NCI-H1436 (cell line): ENCODE measurements around the gene ASTN1.
A peak's percentile ranks its signal among the peaks of the same experiment; 100 is the strongest.

Experiments
- DNase-seq: peaks from one replicate; lab custom pipeline; 2025; lab: John Stamatoyannopoulos, UW

The ASTN1 gene

DNA sequence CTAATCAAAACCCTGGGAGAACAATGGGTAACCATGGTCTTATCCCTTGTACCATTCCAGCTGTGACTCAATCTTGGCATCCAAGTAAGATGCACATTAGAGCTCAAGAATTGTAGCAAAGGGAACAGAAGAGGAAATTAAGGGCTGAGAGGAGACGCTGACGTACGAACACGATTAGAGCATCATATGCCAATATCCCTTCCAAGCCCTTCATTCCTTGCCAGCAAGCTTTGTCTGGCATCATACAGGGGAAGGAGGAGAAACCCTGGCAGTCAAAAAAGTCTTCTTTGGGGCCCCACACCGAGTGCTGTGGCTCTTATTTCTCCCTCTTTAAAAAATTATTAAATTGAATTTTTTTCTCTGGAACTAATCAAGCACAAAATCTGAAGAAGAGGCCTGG, 120.9 kb downstream of the ASTN1 start:
- DNase-seq, result no peak

- no peak for DNase-seq
Observed at GRCh38 chr1:177035586-177035985, 128.9 kb downstream of the ASTN1 start.

DNA sequence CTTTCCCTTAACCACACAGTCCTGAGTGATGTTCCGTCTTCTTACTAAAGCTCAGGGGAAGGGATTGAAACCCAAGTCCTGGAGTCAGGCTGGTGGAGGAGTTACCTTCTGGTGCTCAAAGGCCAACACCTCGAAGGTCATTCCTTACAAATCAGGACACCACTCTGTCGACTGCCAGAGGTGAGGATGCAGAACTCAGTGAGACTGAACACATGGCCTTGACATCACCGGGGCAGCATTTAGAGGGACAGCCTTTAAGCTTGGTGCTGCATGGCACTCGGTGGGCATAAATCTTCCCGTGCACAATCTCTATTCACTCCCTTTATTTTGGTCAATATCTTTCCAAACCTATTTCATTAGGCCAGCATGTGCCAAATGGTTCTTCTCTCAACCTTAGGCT, 130.9 kb downstream of the ASTN1 start:
- DNase-seq, result no peak

- no peak for DNase-seq
Observed at GRCh38 chr1:177032434-177032833, 132.1 kb downstream of the ASTN1 start.

DNA sequence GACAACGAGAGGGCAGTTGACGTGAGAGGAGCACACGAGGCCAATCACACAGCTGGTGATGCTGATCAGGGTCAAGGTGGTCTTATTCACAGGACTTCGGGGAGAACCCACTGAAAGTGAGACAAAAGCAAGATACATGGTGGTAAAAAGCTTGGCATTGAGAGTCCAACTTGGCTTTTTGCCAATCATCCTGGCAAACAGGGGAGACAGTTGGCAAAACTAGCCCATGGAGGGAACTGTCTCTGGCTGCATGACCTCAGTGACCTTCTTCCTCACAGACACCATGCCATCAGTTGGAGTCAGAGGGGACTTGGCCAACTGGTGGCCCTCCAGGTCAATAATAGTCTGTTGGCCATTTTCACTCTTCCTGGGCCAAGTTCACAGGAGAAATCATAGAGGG, 139.9 kb downstream of the ASTN1 start:
- no peak for DNase-seq

DNA sequence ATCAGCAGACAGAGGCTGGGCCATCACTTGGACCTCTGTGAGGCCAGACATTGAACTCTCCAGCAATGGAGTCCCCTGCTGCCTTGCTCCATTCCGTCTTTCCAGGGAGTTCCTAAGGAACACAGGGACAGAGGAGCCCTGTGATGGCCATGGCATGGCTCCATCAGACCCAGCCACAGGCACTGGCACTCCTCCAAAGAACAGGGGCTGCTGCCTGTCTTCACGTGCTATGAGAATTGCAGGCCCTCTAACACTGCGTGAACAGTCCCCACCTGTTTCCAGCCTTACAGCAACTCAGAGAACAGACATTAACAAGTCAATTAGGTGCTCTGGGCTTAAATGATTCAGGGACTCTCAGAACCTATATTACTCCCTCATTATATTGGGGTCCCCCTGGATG, 140.8 kb downstream of the ASTN1 start:
- DNase-seq, result no peak

DNA sequence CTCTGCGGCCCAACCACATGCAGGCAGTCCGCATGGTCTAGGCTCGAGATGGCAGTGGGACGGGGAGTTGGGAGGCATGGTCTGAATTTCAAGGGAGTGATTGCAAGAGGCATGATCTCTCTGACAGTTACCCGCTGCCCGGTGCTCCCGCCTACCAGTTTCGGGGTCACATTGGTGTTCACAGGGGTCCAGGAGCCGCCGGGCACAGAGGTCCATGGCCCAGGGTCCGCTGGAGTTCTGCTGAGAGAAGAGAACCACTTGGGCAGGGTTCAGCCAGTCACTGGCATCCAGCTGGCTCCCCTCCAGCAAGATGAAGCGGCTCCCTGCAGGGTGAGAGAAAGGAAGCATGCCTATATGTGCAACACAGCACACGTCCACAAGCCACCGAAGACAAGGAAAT, 141.3 kb downstream of the ASTN1 start:
- no peak for DNase-seq

- no peak for DNase-seq
Observed at GRCh38 chr1:177021687-177022086, 142.8 kb downstream of the ASTN1 start.

GRCh38 chr1:177020851-177021589, 143.5 kb downstream of the ASTN1 start:
- no peak for DNase-seq

- no peak for DNase-seq
Observed at GRCh38 chr1:177017287-177017852, 147.1 kb downstream of the ASTN1 start.

DNA sequence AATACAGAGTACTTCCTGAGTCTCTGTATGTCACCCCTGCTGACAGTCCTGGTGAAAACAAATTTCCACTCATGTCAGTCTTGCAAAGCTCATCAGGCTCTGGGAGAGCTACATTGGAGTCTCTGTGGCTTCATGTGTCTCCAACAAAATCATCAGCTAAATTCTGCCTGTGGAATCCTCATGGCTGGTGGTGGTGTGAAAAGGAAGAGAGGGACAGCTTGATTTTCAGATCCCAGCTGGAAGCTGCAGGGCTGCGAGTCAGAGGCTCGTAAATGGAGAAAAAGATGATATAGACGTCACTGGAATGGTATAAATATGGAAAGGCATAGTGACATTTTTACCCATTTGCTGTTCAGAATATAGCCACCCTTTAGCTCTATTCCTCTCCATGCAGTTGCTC, 150.2 kb downstream of the ASTN1 start:
- no peak for DNase-seq

DNA sequence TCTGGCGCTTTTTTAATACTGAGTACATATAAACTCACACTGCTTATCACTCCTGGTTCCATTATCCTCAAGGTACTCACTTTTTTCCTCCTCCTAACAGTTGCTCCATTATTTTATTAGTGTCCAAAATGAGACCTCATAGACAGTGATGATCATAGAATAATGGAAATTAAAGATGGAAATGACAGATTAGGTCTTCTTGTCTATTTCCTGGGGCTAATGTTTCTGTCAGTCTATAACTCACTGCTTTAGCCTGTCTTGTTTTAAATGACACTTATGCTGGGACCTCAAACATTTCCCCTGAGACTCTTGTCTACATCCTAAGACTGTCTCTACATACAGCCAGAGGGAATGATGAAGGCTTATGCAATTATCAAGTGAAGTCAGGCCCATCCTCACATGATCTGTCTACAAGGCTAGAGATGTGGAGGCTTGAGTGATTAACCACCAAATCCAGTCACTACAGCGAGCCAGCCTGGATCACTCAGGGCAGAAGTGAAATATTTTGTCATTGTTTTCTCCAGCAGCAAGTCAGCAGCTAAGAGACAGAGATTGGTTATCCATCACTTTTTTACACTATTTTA, 152.1 kb downstream of the ASTN1 start:
- DNase-seq, result no peak

DNA sequence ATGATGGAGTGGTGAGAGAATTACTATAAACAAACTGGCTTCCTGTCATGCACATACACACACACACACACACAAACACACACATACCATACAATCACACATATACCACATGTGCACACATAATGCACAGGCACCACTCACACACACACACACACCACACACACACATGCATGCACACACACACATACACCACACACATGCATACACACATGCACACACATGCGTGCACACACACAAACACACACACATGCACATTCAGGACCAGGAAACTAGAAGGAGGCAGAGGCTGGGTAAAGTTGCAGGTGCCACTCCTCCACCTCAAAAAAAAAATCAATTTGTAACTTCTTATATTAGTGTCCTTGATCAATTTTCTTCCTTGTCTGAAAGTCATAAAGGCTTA, 153.0 kb downstream of the ASTN1 start:
- DNase-seq, result no peak

DNA sequence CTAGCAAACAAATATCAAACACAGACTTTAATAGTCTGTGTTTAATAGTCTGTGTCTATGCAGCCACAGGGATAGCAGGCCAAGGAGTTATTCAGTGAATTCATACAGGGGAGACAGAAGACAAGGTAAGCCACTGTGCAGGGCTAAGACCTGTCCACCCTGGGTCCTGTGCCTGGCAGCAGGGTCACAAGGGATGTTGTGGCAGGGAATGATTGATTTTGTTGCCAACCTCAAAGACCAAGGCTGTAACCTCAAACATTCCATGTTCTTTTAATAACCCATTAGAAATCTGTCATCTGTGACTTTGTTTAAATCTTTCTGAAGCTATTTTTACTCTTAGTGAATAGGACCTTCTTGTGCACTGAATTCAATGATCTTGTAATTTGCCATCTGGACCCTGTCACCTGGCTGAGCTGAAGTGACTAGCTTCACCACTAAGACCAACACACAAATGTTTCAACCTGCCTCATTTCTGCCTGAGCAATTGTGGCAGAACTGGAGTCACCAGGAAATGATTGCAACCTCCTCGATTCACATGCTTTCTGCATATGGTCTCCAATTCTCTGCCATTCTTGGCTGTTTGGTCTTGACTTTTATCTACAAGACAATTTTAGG, 154.2 kb downstream of the ASTN1 start:
- no peak for DNase-seq

- DNase-seq, result no peak
Observed at GRCh38 chr1:177008653-177009052, 155.9 kb downstream of the ASTN1 start.

DNA sequence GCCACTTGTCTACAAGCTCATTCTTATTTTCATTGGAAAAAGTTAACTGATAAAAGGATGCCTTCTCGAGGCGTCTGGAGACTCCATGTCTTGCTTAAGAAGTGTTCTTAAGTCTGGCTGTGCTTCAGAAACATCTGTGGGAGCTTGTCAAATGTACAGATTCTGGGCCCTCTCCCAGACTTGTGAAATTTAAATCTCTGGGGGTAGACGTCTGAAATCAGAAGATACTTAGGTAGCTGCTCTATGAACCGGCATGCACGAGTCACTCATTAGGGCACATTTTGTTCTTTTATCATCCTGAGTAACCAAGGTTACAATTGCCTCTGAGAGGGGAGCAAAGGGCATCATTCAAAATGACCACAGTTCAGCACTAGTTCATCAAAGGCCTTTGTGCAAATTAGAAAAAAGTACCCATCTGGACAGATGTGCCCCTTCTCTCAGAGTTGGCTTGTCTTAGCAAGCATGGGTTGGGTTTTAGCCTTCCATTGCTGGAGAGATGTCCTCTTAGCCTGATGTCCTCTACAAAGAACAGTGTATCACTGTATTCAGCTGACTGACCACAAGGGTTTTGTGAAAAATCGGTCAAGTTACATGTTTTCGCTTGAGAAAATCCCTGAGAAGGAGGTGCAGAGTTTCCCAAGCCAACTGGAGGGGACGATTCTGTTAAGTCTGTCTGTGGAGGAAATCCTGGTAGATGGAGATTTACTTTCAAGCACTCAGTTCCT, 156.9 kb downstream of the ASTN1 start:
- DNase-seq, result no peak

GRCh38 chr1:177002891-177003290, 161.6 kb downstream of the ASTN1 start:
- no peak for DNase-seq

- DNase-seq, result no peak
Observed at GRCh38 chr1:177001556-177001955, 163.0 kb downstream of the ASTN1 start.

DNA sequence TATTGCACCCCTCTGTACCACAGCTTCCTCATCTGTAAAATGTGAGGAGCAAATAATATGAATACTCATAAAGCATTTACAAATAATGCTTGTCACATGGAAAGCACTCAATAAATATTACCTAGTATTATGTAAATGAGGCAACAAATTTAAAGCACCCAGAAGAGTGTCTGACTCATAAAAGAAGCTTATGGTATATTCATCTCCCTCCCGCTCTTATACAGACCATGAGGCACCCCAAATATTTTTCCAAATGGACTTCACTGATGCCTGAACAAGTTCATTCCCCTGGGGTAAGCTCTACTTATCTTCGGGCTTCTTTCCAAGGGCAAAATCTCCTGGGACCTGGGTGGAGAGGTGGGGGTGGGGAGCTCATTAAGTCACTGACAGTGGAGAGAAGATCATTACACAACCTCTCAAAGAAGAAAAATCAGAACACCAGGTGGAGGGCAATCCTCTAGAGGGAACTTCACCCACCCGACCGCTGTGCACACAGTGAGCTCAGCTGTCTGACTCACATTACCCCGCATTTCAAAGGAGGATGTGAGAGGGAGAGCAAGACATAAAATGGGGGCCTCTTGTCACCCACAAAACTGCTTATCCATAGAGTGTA, 166.2 kb downstream of the ASTN1 start:
- peak; percentile 79 for DNase-seq

- no peak for DNase-seq
Observed at GRCh38 chr1:176996456-176997090, 167.9 kb downstream of the ASTN1 start.

DNA sequence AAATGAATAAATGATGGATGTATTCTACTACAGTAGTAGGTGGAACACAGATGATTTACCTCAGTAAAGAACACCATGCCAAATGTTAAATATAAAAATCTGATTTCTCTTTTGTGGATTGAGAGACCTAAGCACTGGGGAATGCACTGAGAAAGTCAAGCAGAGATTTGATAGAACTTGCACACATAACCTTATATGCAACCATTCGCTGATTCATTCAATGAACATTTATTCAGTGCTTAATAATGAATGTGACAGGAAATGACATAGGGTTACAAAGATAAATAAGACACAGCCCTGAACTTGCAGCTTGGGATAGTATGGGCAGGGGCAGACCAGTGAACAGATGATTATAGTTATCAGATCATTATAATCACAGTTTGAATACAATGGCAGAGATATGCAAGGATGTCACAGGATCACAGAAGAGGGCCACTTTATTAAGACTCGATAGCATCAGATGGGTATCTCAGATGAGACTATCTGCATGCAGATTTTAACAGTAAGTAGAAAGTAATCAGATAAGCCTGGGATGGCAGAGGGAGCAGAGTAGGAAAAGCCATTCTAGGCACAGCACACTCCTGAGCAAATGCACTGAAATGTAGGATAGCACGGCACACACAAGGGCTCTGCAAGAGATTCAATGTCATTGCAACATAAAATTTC, 169.4 kb downstream of the ASTN1 start:
- DNase-seq, result no peak
